GM12878 (cell line): ENCODE data around the gene C19orf33.

Experiments used
- CHD1 ChIP-seq: IDR thresholded peaks from 2 replicates; pipeline ENCODE4 v1.6.1; 2012; ENCODE audit warnings: low read depth, low read length, improper control_type of control experiment
- CTCF ChIP-seq, 3 experiments: IDR thresholded peaks in 2 of 3; conservative IDR thresholded peaks in 1 of 3; 2 replicates each; pipeline ENCODE4 v1.5.1; 2011; ENCODE audit warnings: low read depth in 3 of 3, low read length in 3 of 3, mild to moderate bottlenecking in 3 of 3, control low read depth in 2 of 3, moderate library complexity in 2 of 3, inconsistent platforms in 1 of 3, mixed read lengths in 1 of 3; ENCODE audit not compliant: control insufficient read depth in 2 of 3, insufficient read depth in 1 of 3; ENCODE audit errors: extremely low read depth in 1 of 3
- E2F4 ChIP-seq: IDR thresholded peaks from 2 replicates; pipeline ENCODE4 v1.6.1; 2012; ENCODE audit warnings: low read depth, low read length, improper control_type of control experiment
- EED ChIP-seq: sonication (generic); IDR thresholded peaks from 2 replicates; pipeline ENCODE4 v1.6.1; 2016; ENCODE audit warnings: antibody characterized with exemption, low read depth
- EP300 ChIP-seq, 2 experiments: fragments of 150-350 bp in 1 of 2; IDR thresholded peaks; 2 replicates each; pipeline ENCODE4 v1.6.1; 2011 to 2012; ENCODE audit warnings: low read depth in 2 of 2, low read length in 2 of 2, borderline replicate concordance in 1 of 2, improper control_type of control experiment in 1 of 2, inconsistent platforms in 1 of 2; ENCODE audit not compliant: control insufficient read depth in 1 of 2
- JUND ChIP-seq: IDR thresholded peaks from 2 replicates; pipeline ENCODE4 v1.6.1; 2012; ENCODE audit warnings: low read depth, mild to moderate bottlenecking, low read length, improper control_type of control experiment, moderate library complexity
- NFIC ChIP-seq: IDR thresholded peaks from 2 replicates; pipeline ENCODE4 v1.6.1; 2012; ENCODE audit warnings: low read depth, mild to moderate bottlenecking, inconsistent platforms, low read length, moderate library complexity
- NFXL1 ChIP-seq: fragments of 450-650 bp; IDR thresholded peaks from 2 replicates; pipeline ENCODE4 v1.6.1; 2017; ENCODE audit warnings: antibody characterized with exemption, mild to moderate bottlenecking, borderline replicate concordance
- NRF1 ChIP-seq: conservative IDR thresholded peaks from 2 replicates; pipeline ENCODE4 v1.6.1; 2011; ENCODE audit warnings: mild to moderate bottlenecking, low read depth, low read length, improper control_type of control experiment
- SMAD1 ChIP-seq: fragments of 450-650 bp; IDR thresholded peaks from 2 replicates; pipeline ENCODE4 v1.6.1; 2018; ENCODE audit warnings: mild to moderate bottlenecking, low read depth; ENCODE audit not compliant: partially characterized antibody
- TF ChIP-seq, protein P1 (sequence below): IDR thresholded peaks from 2 replicates; pipeline ENCODE4 v1.6.1; 2012; ENCODE audit warnings: low read length, inconsistent platforms
- TF ChIP-seq, protein P2 (sequence below): IDR thresholded peaks from 2 replicates; pipeline ENCODE4 v1.6.1; 2011; ENCODE audit warnings: borderline replicate concordance, low read depth, mild to moderate bottlenecking, moderate library complexity, mixed read lengths, low read length; ENCODE audit not compliant: insufficient read depth; ENCODE audit errors: extremely low read length

DNA sequence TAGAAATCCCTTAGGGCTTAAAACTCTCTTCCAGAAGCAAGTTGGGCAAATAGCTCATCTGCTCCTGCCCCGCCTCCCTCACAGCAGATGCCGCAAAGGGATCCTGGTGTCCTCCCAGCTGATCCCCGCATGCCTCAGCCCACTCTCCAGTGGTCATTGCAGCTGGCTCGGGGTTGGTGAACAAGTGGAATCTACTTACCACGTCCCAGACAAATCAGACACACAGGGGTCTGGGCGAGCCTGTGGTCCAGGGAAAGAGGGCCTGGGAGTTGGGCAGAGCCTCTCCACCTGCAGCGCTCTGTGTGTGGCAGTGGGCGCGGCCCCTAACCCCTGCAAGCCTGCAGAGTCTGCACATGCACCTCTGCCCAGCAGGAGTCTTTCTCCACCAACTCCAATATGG lies 10.8 kb upstream of the C19orf33 start:
- TF ChIP-seq SMAD1 (no peak), JUND (no peak), EED (no peak), NFIC (no peak), EP300 (IDR thresholded peaks at IDR 0.05; ENCODE audit: borderline replicate concordance in 1 of 2, control insufficient read depth in 1 of 2, low read depth in 2 of 2, low read length in 2 of 2) (no peak), CTCF (IDR thresholded peaks at IDR 0.05 in 2 of 3, conservative IDR thresholded peaks at IDR 0.05 in 1 of 3; ENCODE audit: control insufficient read depth in 2 of 3, extremely low read depth in 1 of 3, insufficient read depth in 1 of 3, low read depth in 3 of 3, low read length in 3 of 3) (no peak), CHD1 (no peak), E2F4 (no peak), NFXL1 (no peak), NRF1 (no peak)
- TF ChIP-seq, protein P1, sequence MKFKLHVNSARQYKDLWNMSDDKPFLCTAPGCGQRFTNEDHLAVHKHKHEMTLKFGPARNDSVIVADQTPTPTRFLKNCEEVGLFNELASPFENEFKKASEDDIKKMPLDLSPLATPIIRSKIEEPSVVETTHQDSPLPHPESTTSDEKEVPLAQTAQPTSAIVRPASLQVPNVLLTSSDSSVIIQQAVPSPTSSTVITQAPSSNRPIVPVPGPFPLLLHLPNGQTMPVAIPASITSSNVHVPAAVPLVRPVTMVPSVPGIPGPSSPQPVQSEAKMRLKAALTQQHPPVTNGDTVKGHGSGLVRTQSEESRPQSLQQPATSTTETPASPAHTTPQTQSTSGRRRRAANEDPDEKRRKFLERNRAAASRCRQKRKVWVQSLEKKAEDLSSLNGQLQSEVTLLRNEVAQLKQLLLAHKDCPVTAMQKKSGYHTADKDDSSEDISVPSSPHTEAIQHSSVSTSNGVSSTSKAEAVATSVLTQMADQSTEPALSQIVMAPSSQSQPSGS = no peak
- TF ChIP-seq, protein P2, sequence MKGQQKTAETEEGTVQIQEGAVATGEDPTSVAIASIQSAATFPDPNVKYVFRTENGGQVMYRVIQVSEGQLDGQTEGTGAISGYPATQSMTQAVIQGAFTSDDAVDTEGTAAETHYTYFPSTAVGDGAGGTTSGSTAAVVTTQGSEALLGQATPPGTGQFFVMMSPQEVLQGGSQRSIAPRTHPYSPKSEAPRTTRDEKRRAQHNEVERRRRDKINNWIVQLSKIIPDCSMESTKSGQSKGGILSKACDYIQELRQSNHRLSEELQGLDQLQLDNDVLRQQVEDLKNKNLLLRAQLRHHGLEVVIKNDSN = no peak
